Muscle of leg (tissue), 11 donors: ENCODE results near the gene THOC6. TPM values are rescaled to one million over a fixed set of nuclear protein-coding genes. Genes with fewer than 3 reads are reported as not detected.

ENCODE experiments used
- DNase-seq: peaks from one replicate; pipeline ENCODE4 v3.0.0; 2013
- H3K27ac ChIP-seq: one replicate; pipeline ENCODE4 v1.5.1; 2013; ENCODE audit warnings: mild to moderate bottlenecking, low read length, control low read depth
- H3K27me3 ChIP-seq: one replicate; pipeline ENCODE4 v1.6.1; 2013; ENCODE audit warnings: low read length; ENCODE audit not compliant: control insufficient read depth, insufficient read depth
- H3K36me3 ChIP-seq: one replicate; pipeline ENCODE4 v1.6.1; 2013; ENCODE audit warnings: low read length; ENCODE audit not compliant: control insufficient read depth, insufficient read depth
- H3K4me1 ChIP-seq: one replicate; pipeline ENCODE4 v1.6.1; 2013; ENCODE audit warnings: low read length; ENCODE audit not compliant: control insufficient read depth, insufficient read depth
- H3K4me3 ChIP-seq: one replicate; pipeline ENCODE4 v1.5.1; 2013; ENCODE audit warnings: low read length, control low read depth
- H3K9me3 ChIP-seq: replicated peaks from 2 replicates; pipeline ENCODE4 v1.6.1; 2013; ENCODE audit warnings: low read depth, low read length; ENCODE audit not compliant: control insufficient read depth
- WGBS: methylation state at CpG from one replicate; pipeline ENCODE4 v1.1.5; 2013; ENCODE audit warnings: missing lambda C conversion rate; ENCODE audit not compliant: insufficient coverage; 5-methylcytosine and 5-hydroxymethylcytosine counted together
- polyA plus RNA-seq, 8 donors: library from polyadenylated mRNA; unstranded; fragments of 120-200 nt; gene quantifications; one replicate each; pipeline versions ENCODE4 v1.2.1 to v1.2.3, GENCODE V29; 2013; ENCODE audit warnings: inconsistent platforms in 1 of 8, low replicate concordance in 1 of 8; ENCODE audit not compliant: insufficient read length in 8 of 8, insufficient read depth in 1 of 8
- total RNA-seq: library from RNA; stranded (reverse); fragments of 120-200 nt; gene quantifications from one replicate; pipeline ENCODE4 v1.2.4, GENCODE V29; 2013

THOC6 gene
- total and polyA plus RNA-seq, 9 donors, result 15.0 to 25.5 (median 21.7) TPM

DNA sequence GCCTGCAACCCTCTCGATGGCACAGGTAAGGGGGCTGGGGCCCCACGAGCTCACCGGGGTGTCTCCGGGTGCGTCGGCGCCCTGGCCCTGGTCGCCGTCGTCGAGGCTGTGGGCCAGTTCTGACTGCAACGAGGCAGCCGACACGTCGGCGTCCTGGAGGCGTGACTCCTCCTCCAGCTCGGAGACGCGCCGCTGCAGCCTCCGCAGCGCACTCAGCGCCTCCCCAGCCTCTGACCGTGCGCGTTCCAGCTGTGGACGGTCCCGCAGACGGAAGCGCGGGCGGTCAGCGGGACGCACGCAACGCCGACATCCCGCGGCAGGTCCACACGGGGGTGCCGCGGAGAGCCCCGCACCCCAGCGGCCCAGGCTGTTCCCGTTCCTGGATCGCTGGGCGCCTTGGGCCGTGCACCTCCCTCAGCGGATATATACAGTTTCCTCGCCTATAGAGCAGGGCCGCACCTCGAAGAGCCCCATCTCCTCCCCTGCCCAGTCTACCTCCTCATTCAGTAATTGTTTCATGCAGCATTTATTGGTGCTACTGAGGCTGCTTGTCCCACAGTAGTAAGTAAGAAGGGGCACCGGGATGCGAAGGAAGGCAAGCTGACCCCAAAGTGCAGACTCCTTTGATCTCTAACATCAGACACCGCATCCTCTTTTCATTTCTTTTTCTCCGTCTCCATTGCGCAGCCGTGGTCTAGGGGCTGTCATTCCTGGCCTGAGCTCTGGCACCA lies 5.8 kb downstream of the THOC6 start:
- Histone ChIP-seq H3K27ac (no peak overlapping the region), H3K36me3 (peaks cover 24% of the 10 kb centered on the region), H3K4me3 (no peak overlapping the region), H3K27me3 (peaks cover 62% of the 10 kb centered on the region), H3K9me3 (no peaks in the 10 kb centered on the region), H3K4me1 (peaks cover 31% of the 10 kb centered on the region)
- 10% methylated on average over 57 of the region's 59 CpGs for WGBS
- DNase-seq, result no peak

DNA sequence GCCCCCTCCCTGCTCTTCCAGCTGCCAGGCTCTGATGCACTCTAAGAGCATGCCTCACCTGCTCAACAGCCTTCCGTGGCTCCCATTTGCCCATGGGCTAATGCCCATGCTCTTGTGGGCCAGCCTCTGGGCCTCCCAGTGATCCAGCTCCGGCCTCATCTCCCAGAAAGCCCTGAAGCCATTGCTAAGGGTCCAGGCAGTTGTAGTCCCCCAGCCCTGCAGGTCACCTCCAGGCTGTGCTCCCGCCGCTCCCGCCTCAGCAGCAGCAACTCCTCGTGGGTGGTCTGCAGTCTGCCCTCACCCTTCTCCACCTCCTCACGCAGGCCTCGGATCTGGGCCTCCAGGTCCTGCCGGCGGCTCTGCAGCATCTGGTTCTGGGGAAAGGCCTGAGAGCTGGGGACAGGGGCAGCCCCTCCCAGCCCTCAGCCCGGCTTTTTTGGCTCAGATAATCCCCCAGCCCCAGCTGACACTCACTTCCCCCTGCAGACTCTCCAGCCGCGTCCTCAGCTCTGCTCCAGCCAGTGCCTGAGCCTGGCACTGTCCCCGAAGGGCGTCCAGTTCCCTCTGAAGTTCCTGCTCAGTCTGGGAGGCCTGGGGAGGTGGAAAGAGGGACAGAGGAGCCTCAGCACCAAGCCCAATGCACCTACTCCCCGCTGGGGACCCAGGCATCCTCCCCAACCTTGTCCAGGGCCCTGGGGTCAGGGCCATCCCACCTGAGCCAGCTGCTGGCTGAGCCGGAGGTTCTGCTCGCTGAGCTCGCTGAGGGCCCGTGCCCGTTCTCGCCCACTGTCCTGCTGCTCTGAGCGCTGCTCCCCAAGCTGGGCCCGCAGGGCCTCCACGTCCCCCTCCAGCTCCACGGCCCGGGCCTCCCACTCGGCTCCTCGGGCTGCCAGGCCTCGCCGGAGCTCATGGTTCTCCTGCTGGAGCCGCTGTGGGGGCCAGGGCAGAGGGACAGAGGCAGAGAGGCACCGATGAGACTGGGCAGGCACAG lies 6.7 kb downstream of the THOC6 start:
- Histone ChIP-seq H3K27me3 (peaks cover 71% of the 10 kb centered on the region), H3K4me1 (peaks cover 31% of the 10 kb centered on the region)
- WGBS, result 66% methylated on average over 28 of the region's 33 CpGs

DNA sequence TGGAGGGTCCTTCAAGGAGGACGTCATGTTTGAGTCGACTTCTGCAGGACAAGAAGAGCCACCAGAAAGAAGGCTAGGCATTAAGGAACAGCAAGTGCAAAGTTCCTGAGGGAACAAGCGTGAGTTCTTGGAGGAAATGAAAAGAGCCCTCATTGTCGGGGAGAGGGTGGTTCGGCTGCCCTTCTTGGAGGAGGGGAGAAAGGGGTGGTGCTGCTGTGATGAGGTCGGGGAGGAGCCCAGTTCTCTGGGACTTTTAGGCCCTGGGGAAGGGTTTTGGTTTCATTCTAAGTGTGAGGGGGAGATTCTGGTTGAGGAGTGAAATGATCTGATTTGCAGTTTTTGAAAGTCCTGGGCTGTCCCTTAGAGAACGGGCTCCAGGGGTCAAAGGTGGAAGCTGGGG lies 8.8 kb downstream of the THOC6 start:
- no peak overlapping the region for H3K4me3 ChIP-seq
- no peaks in the 10 kb centered on the region for H3K9me3 ChIP-seq
- WGBS, result 41% methylated on average over 7 of the region's 7 CpGs
- no peak overlapping the region for H3K27ac ChIP-seq
- no peaks in the 10 kb centered on the region for H3K36me3 ChIP-seq
- H3K4me1 ChIP-seq, result peaks cover 27% of the 10 kb centered on the region
- peaks cover 92% of the 10 kb centered on the region for H3K27me3 ChIP-seq
- DNase-seq, result no peak

More for the DNA sequence above, 6.7 kb downstream of the THOC6 start:
- Histone ChIP-seq H3K36me3 (peaks cover 19% of the 10 kb centered on the region), H3K9me3 (no peaks in the 10 kb centered on the region), H3K4me3 (no peak overlapping the region), H3K27ac (no peak overlapping the region)
- DNase-seq, result no peak

DNA sequence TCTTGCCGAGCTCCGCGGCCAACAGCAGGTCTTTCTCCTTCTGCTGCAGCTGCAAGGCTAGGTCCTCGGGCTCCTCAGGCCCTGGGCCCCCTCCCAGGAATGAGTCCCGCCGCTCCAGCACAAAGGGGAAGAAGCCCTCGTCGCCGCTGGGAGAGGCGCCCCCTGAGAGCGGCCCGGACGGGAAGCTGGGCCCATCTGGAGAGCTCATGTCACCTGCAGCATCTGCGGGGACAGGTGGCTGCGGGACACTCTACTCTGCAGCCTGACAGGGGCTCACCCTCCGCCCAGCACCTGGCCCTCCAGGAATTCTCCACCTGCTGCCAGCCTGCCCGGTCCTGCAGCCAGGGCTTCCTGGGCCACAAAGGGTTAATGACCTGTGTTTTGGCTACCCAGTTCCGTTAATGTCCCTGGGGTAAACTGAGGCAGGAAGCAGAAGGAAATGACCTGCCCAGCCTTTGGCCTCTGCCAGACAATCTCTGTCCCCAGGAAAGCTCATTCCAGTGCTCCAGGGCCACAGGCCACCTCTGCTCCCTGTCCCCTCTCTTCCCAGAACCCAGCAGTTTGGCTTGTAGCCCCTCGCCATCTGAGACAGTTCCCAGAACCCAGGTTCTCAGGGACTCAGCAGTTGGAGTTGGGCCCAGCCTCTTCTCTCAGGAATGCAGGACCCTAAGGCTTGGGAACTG lies 11.6 kb downstream of the THOC6 start:
- Histone ChIP-seq H3K4me3 (no peak overlapping the region), H3K4me1 (peaks cover 4% of the 10 kb centered on the region), H3K9me3 (no peaks in the 10 kb centered on the region), H3K27me3 (peaks cover 96% of the 10 kb centered on the region), H3K27ac (no peak overlapping the region), H3K36me3 (no peaks in the 10 kb centered on the region)
- 38% methylated on average over 18 of the region's 19 CpGs for WGBS
- no peak for DNase-seq

DNA sequence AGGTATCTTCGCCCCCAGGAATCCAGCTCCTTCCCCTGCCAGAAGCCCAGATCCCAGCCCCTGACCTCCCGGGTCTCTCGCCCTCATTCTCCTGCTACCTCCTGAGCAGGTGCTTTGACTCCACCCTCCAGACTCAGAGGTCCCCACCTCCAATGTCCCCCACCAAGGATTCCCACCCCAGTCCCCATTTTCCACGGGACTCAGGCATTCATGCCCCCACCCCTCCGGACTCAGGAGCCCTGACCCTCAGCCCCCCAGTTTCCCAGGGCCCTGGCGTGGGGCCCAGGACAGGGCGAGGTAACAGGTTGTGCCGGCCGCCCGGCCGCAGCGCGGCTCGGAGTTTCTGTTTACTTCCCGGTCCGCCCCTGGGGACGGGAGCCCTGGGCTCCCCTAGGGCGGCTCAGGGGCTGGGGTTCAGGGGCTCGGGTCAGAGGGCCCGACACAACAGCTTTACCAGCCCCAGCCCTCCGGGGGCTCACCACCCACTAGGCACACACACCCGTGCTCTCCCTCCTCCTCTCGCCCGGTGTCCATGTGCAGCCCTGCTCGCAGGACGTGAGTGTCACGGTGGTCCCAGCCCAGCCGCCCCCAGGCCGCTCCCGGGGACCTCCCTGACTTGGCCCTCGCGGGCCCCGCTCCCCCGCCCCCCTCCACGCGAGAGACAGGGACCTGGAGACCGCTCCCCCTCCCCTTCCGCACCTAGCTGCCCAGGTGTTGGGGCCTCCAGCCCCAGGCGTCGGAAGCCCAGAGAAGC lies 12.3 kb downstream of the THOC6 start:
- Histone ChIP-seq H3K36me3 (no peaks in the 10 kb centered on the region), H3K27me3 (peaks cover 90% of the 10 kb centered on the region), H3K9me3 (no peaks in the 10 kb centered on the region), H3K4me1 (peaks cover 4% of the 10 kb centered on the region), H3K27ac (no peak overlapping the region), H3K4me3 (no peak overlapping the region)
- no peak for DNase-seq
- WGBS, result 2% methylated on average over 40 of the region's 40 CpGs

DNA sequence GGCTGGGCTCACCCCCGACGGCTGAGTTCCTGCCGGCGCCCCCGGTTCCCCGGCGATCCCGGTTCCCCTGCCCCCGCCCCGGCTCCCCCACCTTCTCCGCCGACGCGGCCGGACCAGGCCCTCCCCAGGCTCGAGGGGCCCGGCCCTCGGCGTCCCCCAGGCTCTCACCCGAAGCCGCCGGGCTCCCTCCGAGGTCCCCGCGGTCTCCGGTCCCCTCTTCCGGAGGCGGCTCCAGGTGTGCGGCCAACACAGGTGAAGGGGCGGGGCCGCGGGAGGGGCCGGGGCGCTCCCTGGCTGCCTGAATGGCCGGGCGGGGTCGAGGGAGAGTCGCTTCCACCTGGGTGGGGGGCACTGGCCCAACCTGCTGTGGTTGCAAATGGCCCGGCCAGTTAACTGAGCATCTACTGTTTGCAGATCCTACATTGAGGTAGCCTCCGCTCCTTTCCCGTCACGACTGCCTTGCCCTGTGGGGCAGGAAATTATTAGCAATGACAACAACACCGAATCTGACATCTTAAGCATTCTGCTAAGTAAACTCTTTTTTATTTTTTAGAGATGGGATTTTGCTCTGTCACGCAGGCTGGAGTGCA lies 13.0 kb downstream of the THOC6 start, which contains the start of gene BICDL2:
Gene BICDL2, minus strand, starts transcription at position 219 of the 590 bp plus-strand sequence. CDS start 1,448 bp downstream, outside the sequence.
- no peak within 1 kb of the TSS for H3K27ac ChIP-seq
- no peaks in the 10 kb centered on the region for H3K4me1 ChIP-seq
- H3K9me3 ChIP-seq, result no peaks in the 10 kb centered on the region
- no peak within 1 kb of the TSS for H3K4me3 ChIP-seq
- peaks cover 90% of the 10 kb centered on the region for H3K27me3 ChIP-seq
- WGBS, result 3% methylated on average over 34 of the region's 44 CpGs
- no peaks in the 10 kb centered on the region for H3K36me3 ChIP-seq
- no peak for DNase-seq

DNA sequence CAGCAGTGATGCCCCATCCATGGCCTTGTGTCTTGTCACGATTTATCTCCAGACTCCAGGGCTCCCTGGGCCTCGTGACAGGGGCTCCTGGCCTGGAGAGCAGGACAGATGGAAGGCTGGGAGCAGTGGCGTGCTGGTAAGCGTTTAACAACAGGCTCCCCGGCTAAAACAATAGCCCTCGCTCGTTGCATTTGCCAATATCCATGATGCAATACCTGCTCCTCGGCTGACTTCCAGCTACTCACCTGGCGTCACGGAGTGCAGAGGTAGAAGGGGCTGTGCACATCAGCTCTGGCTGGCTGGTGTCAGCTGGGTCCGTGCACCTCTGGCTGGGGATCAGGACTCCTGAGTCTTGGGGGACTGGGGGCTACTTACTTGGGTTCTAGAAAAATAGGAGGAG lies 14.4 kb downstream of the THOC6 start:
- H3K4me1 ChIP-seq, result no peaks in the 10 kb centered on the region
- no peaks in the 10 kb centered on the region for H3K9me3 ChIP-seq
- H3K27ac ChIP-seq, result no peak overlapping the region
- no peaks in the 10 kb centered on the region for H3K36me3 ChIP-seq
- DNase-seq, result no peak
- H3K27me3 ChIP-seq, result peaks cover 89% of the 10 kb centered on the region
- WGBS, result 25% methylated on average over 9 of the region's 11 CpGs
- no peak overlapping the region for H3K4me3 ChIP-seq

DNA sequence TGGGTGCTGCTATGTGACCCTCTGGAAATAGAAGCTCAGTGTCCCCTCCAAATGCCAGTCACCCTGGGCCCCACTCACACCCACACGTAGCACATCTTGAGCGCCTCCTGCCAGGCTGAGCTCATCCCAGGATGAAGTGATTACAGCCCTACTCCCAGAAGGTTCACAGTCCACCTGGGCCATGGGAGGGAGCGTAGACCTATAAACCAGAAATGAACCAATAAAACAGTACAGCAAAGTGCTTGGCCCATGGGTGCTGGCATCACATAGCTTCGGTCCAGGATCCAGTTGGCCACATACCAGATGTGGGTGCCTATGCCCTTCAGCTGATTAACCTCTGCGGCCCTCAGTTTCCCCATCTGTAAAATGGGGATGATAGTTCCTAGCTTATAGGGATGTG lies 15.1 kb downstream of the THOC6 start:
- no peak for DNase-seq

DNA sequence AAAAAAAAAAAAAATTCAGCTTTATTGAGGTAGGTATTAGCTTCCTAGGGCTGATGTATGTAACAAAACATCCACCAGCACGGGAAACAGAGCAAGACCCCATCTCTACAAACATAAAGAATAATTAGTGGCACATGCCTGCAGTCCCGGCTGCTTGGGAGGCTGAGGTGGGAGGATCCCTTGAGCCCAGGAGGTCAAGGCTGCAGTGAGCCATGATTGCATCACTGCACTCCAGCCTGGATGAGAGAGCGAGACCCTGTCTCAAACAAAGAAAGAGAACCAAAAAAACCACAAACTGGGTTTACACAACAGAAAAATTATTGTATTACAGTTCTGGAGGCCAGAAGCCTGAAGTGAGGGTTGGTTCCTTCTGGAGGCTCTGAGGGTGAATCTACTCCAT lies 18.5 kb downstream of the THOC6 start:
- H3K27me3 ChIP-seq, result peaks cover 88% of the 10 kb centered on the region
- no peak overlapping the region for H3K27ac ChIP-seq
- no CpG with 5 or more reads among the region's 3 CpGs for WGBS
- H3K4me3 ChIP-seq, result no peak overlapping the region
- H3K4me1 ChIP-seq, result peaks cover 14% of the 10 kb centered on the region
- H3K36me3 ChIP-seq, result no peaks in the 10 kb centered on the region
- H3K9me3 ChIP-seq, result no peaks in the 10 kb centered on the region
- no peak for DNase-seq

More for the DNA sequence above, 15.1 kb downstream of the THOC6 start:
- 65% methylated on average over 2 of the region's 5 CpGs for WGBS
- H3K27me3 ChIP-seq, result peaks cover 89% of the 10 kb centered on the region
- no peaks in the 10 kb centered on the region for H3K36me3 ChIP-seq
- no peak overlapping the region for H3K27ac ChIP-seq
- H3K9me3 ChIP-seq, result no peaks in the 10 kb centered on the region
- H3K4me3 ChIP-seq, result no peak overlapping the region
- H3K4me1 ChIP-seq, result no peaks in the 10 kb centered on the region
